ENCODE data around the gene F2RL3. TPM values are rescaled to one million over a fixed set of nuclear protein-coding genes. Genes with fewer than 3 reads are reported as not detected.

F2RL3 gene
- total RNA-seq, 4 donors from 2014 or later: 1.3 to 12.9 (median 1.8) TPM

- H3K4me1 ChIP-seq: no peaks in the 10 kb centered on the region
- no peaks in the 10 kb centered on the region for H3K36me3 ChIP-seq
- H3K4me3 ChIP-seq: no peak overlapping the region
- 89 to 93% methylated on average over 13 of the region's 13 CpGs for WGBS, 2 donors
- no peak overlapping the region for H3K27ac ChIP-seq
- DNase-seq (ENCODE audit: low spot score in 2 of 2): no peak
- peaks cover 0 to 52% (median 0%) of the 10 kb centered on the region in 4 donors for H3K9me3 ChIP-seq
- no peak for TF ChIP-seq POLR2A (IDR thresholded peaks at IDR 0.05)
- no peak for TF ChIP-seq EP300 (IDR thresholded peaks at IDR 0.05)
- TF ChIP-seq CTCF (IDR thresholded peaks at IDR 0.05): no peak
- H3K27me3 ChIP-seq: no peaks in the 10 kb centered on the region
These were observed 34.1 kb downstream of the F2RL3 start for GRCh38 chr19:16922949-16923348.

GRCh38 chr19:16927883-16928282 is 39.1 kb downstream of the F2RL3 start:
- H3K9me3 ChIP-seq: peaks cover 0 to 71% (median 0%) of the 10 kb centered on the region in 4 donors
- no peak for DNase-seq (ENCODE audit: low spot score in 2 of 2)
- no peak overlapping the region for H3K27ac ChIP-seq
- WGBS, 2 donors: 90 to 92% methylated on average over 13 of the region's 13 CpGs
- H3K4me3 ChIP-seq: no peak overlapping the region
- no peaks in the 10 kb centered on the region for H3K36me3 ChIP-seq
- no peaks in the 10 kb centered on the region for H3K4me1 ChIP-seq
- TF ChIP-seq EP300 (IDR thresholded peaks at IDR 0.05): no peak
- TF ChIP-seq CTCF (IDR thresholded peaks at IDR 0.05): no peak
- H3K27me3 ChIP-seq: no peaks in the 10 kb centered on the region

- DNase-seq (ENCODE audit: low spot score in 2 of 2): no peak
- no peaks in the 10 kb centered on the region for H3K36me3 ChIP-seq
- peaks cover 0 to 76% (median 0%) of the 10 kb centered on the region in 4 donors for H3K9me3 ChIP-seq
- H3K4me1 ChIP-seq: no peaks in the 10 kb centered on the region
- TF ChIP-seq EP300 (IDR thresholded peaks at IDR 0.05) (no peak), POLR2A (IDR thresholded peaks at IDR 0.05) (no peak), CTCF (IDR thresholded peaks at IDR 0.05) (no peak)
- no peak overlapping the region for H3K4me3 ChIP-seq
- H3K27me3 ChIP-seq: no peaks in the 10 kb centered on the region
- WGBS, 2 donors: 93 to 100% methylated on average over 2 of the region's 2 CpGs
- H3K27ac ChIP-seq: no peak overlapping the region
These were observed 39.6 kb downstream of the F2RL3 start for GRCh38 chr19:16928351-16928750.

GRCh38 chr19:16928916-16929315 is 40.1 kb downstream of the F2RL3 start:
- TF ChIP-seq EP300 (IDR thresholded peaks at IDR 0.05): no peak
- 92 to 93% methylated on average over 7 to 10 of the region's 10 CpGs for WGBS, 2 donors
- peaks cover 0 to 82% (median 2%) of the 10 kb centered on the region in 4 donors for H3K9me3 ChIP-seq
- DNase-seq (ENCODE audit: low spot score in 2 of 2): no peak
- H3K36me3 ChIP-seq: no peaks in the 10 kb centered on the region
- H3K4me1 ChIP-seq: no peaks in the 10 kb centered on the region
- no peak overlapping the region for H3K4me3 ChIP-seq
- no peaks in the 10 kb centered on the region for H3K27me3 ChIP-seq
- no peak overlapping the region for H3K27ac ChIP-seq

- H3K9me3 ChIP-seq: peaks cover 0 to 84% (median 4%) of the 10 kb centered on the region in 4 donors
- H3K27me3 ChIP-seq: no peaks in the 10 kb centered on the region
- no peak overlapping the region for H3K4me3 ChIP-seq
- WGBS, 2 donors: 76 to 90% methylated on average over 4 to 5 of the region's 5 CpGs
- DNase-seq (ENCODE audit: low spot score in 2 of 2): no peak
- H3K4me1 ChIP-seq: no peaks in the 10 kb centered on the region
- H3K27ac ChIP-seq: no peak overlapping the region
- H3K36me3 ChIP-seq: no peaks in the 10 kb centered on the region
- TF ChIP-seq CTCF (IDR thresholded peaks at IDR 0.05) (no peak), POLR2A (IDR thresholded peaks at IDR 0.05) (no peak), EP300 (IDR thresholded peaks at IDR 0.05) (no peak)
These were observed 42.0 kb downstream of the F2RL3 start for GRCh38 chr19:16930753-16931152.

- DNase-seq (ENCODE audit: low spot score in 2 of 2): no peak
- 78 to 100% methylated on average over 1 to 3 of the region's 4 CpGs for WGBS, 2 donors
These were observed 42.5 kb downstream of the F2RL3 start for GRCh38 chr19:16931306-16931705.

More at GRCh38 chr19:16931306-16931705, 42.5 kb downstream of the F2RL3 start:
- Histone ChIP-seq H3K9me3 (peaks cover 0 to 84% (median 4%) of the 10 kb centered on the region in 4 donors), H3K4me3 (no peak overlapping the region), H3K4me1 (no peaks in the 10 kb centered on the region), H3K27ac (no peak overlapping the region), H3K36me3 (no peaks in the 10 kb centered on the region), H3K27me3 (no peaks in the 10 kb centered on the region)
- no peak for TF ChIP-seq EP300 (IDR thresholded peaks at IDR 0.05)
- TF ChIP-seq POLR2A (IDR thresholded peaks at IDR 0.05): no peak
- TF ChIP-seq CTCF (IDR thresholded peaks at IDR 0.05): no peak

All from tibial nerve (tissue), 4 donors.